22Rv1 (cell line): ENCODE measurements around the gene CD48.

Experiments used
- ZFX ChIP-seq: fragments of 450-650 bp; IDR thresholded peaks from 2 replicates; pipeline ENCODE4 v1.6.1; 2017; ENCODE audit warnings: antibody characterized with exemption, borderline replicate concordance
- TF ChIP-seq, protein P1 (sequence below): fragments of 450-650 bp; IDR thresholded peaks from 2 replicates; pipeline ENCODE4 v1.5.1; 2017; ENCODE audit warnings: mild to moderate bottlenecking

DNA sequence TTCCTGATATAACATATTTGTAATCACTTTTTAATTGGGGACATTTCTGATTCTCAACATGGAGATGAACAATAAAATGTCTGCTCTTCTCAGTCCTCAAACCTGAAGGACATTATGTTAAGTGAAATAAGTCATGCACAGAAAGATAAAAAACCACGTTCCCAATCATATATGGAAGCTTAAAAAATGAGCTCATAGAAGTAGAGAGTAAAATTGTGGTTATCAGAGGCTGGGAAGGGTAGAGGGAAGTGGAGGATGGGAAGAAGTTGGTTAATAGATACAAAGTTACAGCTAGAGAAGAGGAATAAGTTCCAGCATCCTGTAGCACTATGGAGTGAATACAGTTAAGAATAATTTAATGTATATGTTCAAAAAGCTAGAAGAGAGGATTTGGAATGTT, 1.5 kb upstream of the CD48 start:
- TF ChIP-seq, protein P1, sequence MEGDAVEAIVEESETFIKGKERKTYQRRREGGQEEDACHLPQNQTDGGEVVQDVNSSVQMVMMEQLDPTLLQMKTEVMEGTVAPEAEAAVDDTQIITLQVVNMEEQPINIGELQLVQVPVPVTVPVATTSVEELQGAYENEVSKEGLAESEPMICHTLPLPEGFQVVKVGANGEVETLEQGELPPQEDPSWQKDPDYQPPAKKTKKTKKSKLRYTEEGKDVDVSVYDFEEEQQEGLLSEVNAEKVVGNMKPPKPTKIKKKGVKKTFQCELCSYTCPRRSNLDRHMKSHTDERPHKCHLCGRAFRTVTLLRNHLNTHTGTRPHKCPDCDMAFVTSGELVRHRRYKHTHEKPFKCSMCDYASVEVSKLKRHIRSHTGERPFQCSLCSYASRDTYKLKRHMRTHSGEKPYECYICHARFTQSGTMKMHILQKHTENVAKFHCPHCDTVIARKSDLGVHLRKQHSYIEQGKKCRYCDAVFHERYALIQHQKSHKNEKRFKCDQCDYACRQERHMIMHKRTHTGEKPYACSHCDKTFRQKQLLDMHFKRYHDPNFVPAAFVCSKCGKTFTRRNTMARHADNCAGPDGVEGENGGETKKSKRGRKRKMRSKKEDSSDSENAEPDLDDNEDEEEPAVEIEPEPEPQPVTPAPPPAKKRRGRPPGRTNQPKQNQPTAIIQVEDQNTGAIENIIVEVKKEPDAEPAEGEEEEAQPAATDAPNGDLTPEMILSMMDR, result no peak
- no peak for TF ChIP-seq ZFX
